HG03135 (cell line): ENCODE measurements around the gene SYT1.
"Not testable (repeated sequence)": the region's sequence is repeated elsewhere in the genome, so short reads cannot be mapped to it uniquely, and the experiment has no call there.

Experiments used
- ATAC-seq: cut with Tn5 transposase; IDR thresholded peaks from one replicate; pipeline ENCODE4 v1.9.1; 2021; ENCODE audit warnings: mild to moderate bottlenecking, moderate library complexity; ENCODE audit not compliant: unreplicated experiment

The SYT1 gene

GRCh38 chr12:78964521-78964920 lies 99.9 kb downstream of the SYT1 start:
- no peak for ATAC-seq

- no peak for ATAC-seq
Observed at GRCh38 chr12:78966062-78966461, 101.5 kb downstream of the SYT1 start.

GRCh38 chr12:78966926-78967325 lies 102.4 kb downstream of the SYT1 start:
- ATAC-seq, result no peak

GRCh38 chr12:78968226-78968625 lies 103.7 kb downstream of the SYT1 start:
- no peak for ATAC-seq

GRCh38 chr12:78970041-78970440 lies 105.5 kb downstream of the SYT1 start:
- ATAC-seq, result no peak

- no peak for ATAC-seq
Observed at GRCh38 chr12:78977304-78977867, 112.8 kb downstream of the SYT1 start.

GRCh38 chr12:78994168-78994791 lies 129.7 kb downstream of the SYT1 start:
- ATAC-seq, result no peak

- no peak for ATAC-seq
Observed at GRCh38 chr12:79000501-79000900, 135.9 kb downstream of the SYT1 start.

- ATAC-seq, result no peak
Observed at GRCh38 chr12:79001404-79001803, 136.8 kb downstream of the SYT1 start.

- ATAC-seq, result no peak
Observed at GRCh38 chr12:79006306-79006705, 141.7 kb downstream of the SYT1 start.

- ATAC-seq, result no peak
Observed at GRCh38 chr12:79008591-79008990, 144.0 kb downstream of the SYT1 start.

- no peak for ATAC-seq
Observed at GRCh38 chr12:79012636-79013035, 148.1 kb downstream of the SYT1 start.

GRCh38 chr12:79016181-79016580 lies 151.6 kb downstream of the SYT1 start:
- ATAC-seq, result no peak

GRCh38 chr12:79019672-79020071 lies 155.1 kb downstream of the SYT1 start:
- ATAC-seq, result peak; percentile 61

- no peak for ATAC-seq
Observed at GRCh38 chr12:79020106-79020505, 155.5 kb downstream of the SYT1 start.

GRCh38 chr12:79021021-79021420 lies 156.4 kb downstream of the SYT1 start:
- ATAC-seq, result no peak

GRCh38 chr12:79023261-79023660 lies 158.7 kb downstream of the SYT1 start:
- no peak for ATAC-seq

- ATAC-seq, result no peak
Observed at GRCh38 chr12:79023784-79024183, 159.2 kb downstream of the SYT1 start.

GRCh38 chr12:79033788-79034187 lies 169.2 kb downstream of the SYT1 start:
- ATAC-seq, result no peak

GRCh38 chr12:79044748-79045147 lies 180.2 kb downstream of the SYT1 start:
- ATAC-seq, result not testable (repeated sequence)

- ATAC-seq, result not testable (repeated sequence)
Observed at GRCh38 chr12:79045149-79045703, 180.7 kb downstream of the SYT1 start.

- ATAC-seq, result no peak
Observed at GRCh38 chr12:79046021-79046420, 181.4 kb downstream of the SYT1 start.

GRCh38 chr12:79048962-79049361 lies 184.4 kb downstream of the SYT1 start:
- no peak for ATAC-seq
